ENCODE results near the gene KLHL17.
A peak's percentile ranks its signal among the peaks of the same experiment; 100 is the strongest.

Gene KLHL17

GRCh38 chr1:952603-953002, 7.8 kb upstream of the KLHL17 start:
- DNase-seq, result no peak

GRCh38 chr1:953524-954320, 6.7 kb upstream of the KLHL17 start:
- no peak for DNase-seq

GRCh38 chr1:954927-955326, 5.5 kb upstream of the KLHL17 start:
- DNase-seq, result no peak

- no peak for DNase-seq
Observed at GRCh38 chr1:955474-955873, 4.9 kb upstream of the KLHL17 start.

- no peak for DNase-seq
Observed at GRCh38 chr1:956636-957035, 3.7 kb upstream of the KLHL17 start.

GRCh38 chr1:958823-959730, 1.3 kb upstream of the KLHL17 start, which contains the start of gene NOC2L:
NOC2L (minus strand) TSS chr1:959256; CDS start chr1:959240, 16 bp downstream.
- peak; percentile 86 for DNase-seq

- DNase-seq, result no peak
Observed at GRCh38 chr1:959731-960362, 537 bp upstream of the KLHL17 start.

- DNase-seq, result no peak
Observed at GRCh38 chr1:961132-961669, 817 bp downstream of the KLHL17 start.

- no peak for DNase-seq
Observed at GRCh38 chr1:962381-963300, 2.3 kb downstream of the KLHL17 start.

- no peak for DNase-seq
Observed at GRCh38 chr1:963301-963651, 2.9 kb downstream of the KLHL17 start.

GRCh38 chr1:963746-964525, 3.6 kb downstream of the KLHL17 start:
- no peak for DNase-seq

GRCh38 chr1:964691-965525, 4.5 kb downstream of the KLHL17 start:
- no peak for DNase-seq

- no peak for DNase-seq
Observed at GRCh38 chr1:965526-966134, 5.2 kb downstream of the KLHL17 start.

- DNase-seq, result peak; percentile 19
Observed at GRCh38 chr1:966135-966703, 5.8 kb downstream of the KLHL17 start, which contains the start of gene PLEKHN1. PLEKHN1 (plus strand) TSS chr1:966482; CDS start chr1:966532, 50 bp downstream.

GRCh38 chr1:966704-967300, 6.4 kb downstream of the KLHL17 start:
- peak; percentile 51 for DNase-seq

- DNase-seq, result no peak
Observed at GRCh38 chr1:967466-968343, 7.3 kb downstream of the KLHL17 start.

GRCh38 chr1:969260-969855, 9.0 kb downstream of the KLHL17 start:
- no peak for DNase-seq
